Endothelial cell of umbilical vein (primary cell): Measurements from ENCODE around the gene GPATCH4.

Experiments
- EZH2 ChIP-seq: IDR thresholded peaks from 2 replicates; pipeline ENCODE4 v1.6.1; 2012; ENCODE audit warnings: borderline replicate concordance, low read depth, mild to moderate bottlenecking, moderate library complexity, low read length, inconsistent platforms; ENCODE audit not compliant: severe bottlenecking
- FOS ChIP-seq: IDR thresholded peaks from 2 replicates; pipeline ENCODE4 v1.6.1; 2011; ENCODE audit warnings: mild to moderate bottlenecking, low read length, moderate library complexity, borderline replicate concordance; ENCODE audit not compliant: insufficient read depth
- MAX ChIP-seq: IDR thresholded peaks from 2 replicates; pipeline ENCODE4 v1.6.1; 2011; ENCODE audit not compliant: insufficient read depth, insufficient read length
- POLR2A ChIP-seq: IDR thresholded peaks from 2 replicates; pipeline ENCODE4 v1.6.1; 2012; ENCODE audit warnings: low read depth, mild to moderate bottlenecking, control low read depth, low read length
- POLR2AphosphoS5 ChIP-seq: IDR thresholded peaks from 2 replicates; pipeline ENCODE4 v1.6.1; 2012; ENCODE audit warnings: low read depth, mild to moderate bottlenecking, control low read depth, low read length, moderate library complexity; ENCODE audit not compliant: insufficient read depth
- TF ChIP-seq, protein P1 (sequence below), 2 donors: IDR thresholded peaks; 1 replicate in 1 of 2; 2 replicates in 1 of 2; pipeline ENCODE4 v1.5.1; 2011; ENCODE audit warnings: low read length in 2 of 2, mild to moderate bottlenecking in 2 of 2, moderate library complexity in 2 of 2, control low read depth in 1 of 2, inconsistent platforms in 1 of 2, low read depth in 1 of 2; ENCODE audit not compliant: insufficient read depth in 1 of 2; ENCODE audit errors: extremely low read depth in 1 of 2

DNA sequence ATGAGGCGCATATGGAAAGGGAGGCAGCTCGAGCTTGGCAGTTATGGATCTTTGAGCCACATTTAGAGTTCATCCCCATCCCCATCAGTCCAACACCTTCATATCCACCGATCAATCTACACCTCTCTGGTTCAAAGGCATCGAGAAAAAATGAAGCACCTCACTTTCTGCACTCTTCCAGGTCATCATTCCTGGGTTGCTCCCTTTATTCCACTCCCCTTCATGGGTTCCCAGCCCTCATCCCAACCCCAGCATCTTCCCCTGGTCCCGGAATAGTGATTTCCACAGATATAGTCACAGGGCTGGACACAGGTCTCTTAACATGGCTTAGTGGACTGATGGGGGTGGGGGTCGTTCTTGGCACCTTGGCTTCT is 18.3 kb upstream of the GPATCH4 start:
- TF ChIP-seq, protein P1, sequence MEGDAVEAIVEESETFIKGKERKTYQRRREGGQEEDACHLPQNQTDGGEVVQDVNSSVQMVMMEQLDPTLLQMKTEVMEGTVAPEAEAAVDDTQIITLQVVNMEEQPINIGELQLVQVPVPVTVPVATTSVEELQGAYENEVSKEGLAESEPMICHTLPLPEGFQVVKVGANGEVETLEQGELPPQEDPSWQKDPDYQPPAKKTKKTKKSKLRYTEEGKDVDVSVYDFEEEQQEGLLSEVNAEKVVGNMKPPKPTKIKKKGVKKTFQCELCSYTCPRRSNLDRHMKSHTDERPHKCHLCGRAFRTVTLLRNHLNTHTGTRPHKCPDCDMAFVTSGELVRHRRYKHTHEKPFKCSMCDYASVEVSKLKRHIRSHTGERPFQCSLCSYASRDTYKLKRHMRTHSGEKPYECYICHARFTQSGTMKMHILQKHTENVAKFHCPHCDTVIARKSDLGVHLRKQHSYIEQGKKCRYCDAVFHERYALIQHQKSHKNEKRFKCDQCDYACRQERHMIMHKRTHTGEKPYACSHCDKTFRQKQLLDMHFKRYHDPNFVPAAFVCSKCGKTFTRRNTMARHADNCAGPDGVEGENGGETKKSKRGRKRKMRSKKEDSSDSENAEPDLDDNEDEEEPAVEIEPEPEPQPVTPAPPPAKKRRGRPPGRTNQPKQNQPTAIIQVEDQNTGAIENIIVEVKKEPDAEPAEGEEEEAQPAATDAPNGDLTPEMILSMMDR (IDR thresholded peaks at IDR 0.05; ENCODE audit: extremely low read depth in 1 of 2, insufficient read depth in 1 of 2, low read depth in 1 of 2, low read length in 2 of 2) = no peak
- TF ChIP-seq POLR2A (no peak), EZH2 (no peak), FOS (no peak), POLR2AphosphoS5 (no peak), MAX (no peak)
